PC-9 (cell line): ENCODE data around the gene CEP19.

ENCODE experiments used
- CTCF ChIP-seq: fragments of 200-600 bp; sonication (generic); conservative IDR thresholded peaks from 2 replicates; pipeline ENCODE4 v1.6.1; 2017; ENCODE audit warnings: mixed run types, antibody characterized with exemption, mild to moderate bottlenecking, moderate library complexity
- EZH2 ChIP-seq: fragments of 200-600 bp; sonication (generic); IDR thresholded peaks from 2 replicates; pipeline ENCODE4 v1.8.0; 2017; ENCODE audit warnings: antibody characterized with exemption, low read depth

GRCh38 chr3:196688349-196688748, 23.7 kb downstream of the CEP19 start:
- no peak for TF ChIP-seq CTCF
- TF ChIP-seq EZH2 = no peak
